Trophoblast cell (in vitro differentiated cells and primary cell): Measurements from ENCODE around the gene SLU7.

Experiments used
- DNase-seq, 2 donors: peaks; one replicate each; pipeline ENCODE4 v3.0.0-alpha.2; 2016
- H2AFZ ChIP-seq: 2 replicates; pipeline ENCODE4 v1.6.1; 2013; ENCODE audit warnings: low read length, moderate library complexity, mild to moderate bottlenecking; ENCODE audit not compliant: insufficient read depth, poor library complexity
- H2AK5ac ChIP-seq: 2 replicates; pipeline ENCODE4 v1.6.1; 2013; ENCODE audit warnings: mild to moderate bottlenecking, low read length
- H2BK120ac ChIP-seq: 2 replicates; pipeline ENCODE4 v1.6.1; 2013; ENCODE audit warnings: low read length, mild to moderate bottlenecking, moderate library complexity; ENCODE audit not compliant: insufficient read depth, poor library complexity
- H2BK12ac ChIP-seq: 2 replicates; pipeline ENCODE4 v1.6.1; 2013; ENCODE audit warnings: mild to moderate bottlenecking, low read length, moderate library complexity
- H2BK5ac ChIP-seq: 2 replicates; pipeline ENCODE4 v1.6.1; 2013; ENCODE audit warnings: low read length, low read depth, moderate library complexity, mild to moderate bottlenecking; ENCODE audit not compliant: poor library complexity
- H3K14ac ChIP-seq: 2 replicates; pipeline ENCODE4 v1.6.1; 2013; ENCODE audit warnings: mild to moderate bottlenecking, low read length
- H3K18ac ChIP-seq: 2 replicates; pipeline ENCODE4 v1.6.1; 2013; ENCODE audit warnings: mild to moderate bottlenecking, low read length
- H3K23ac ChIP-seq: 2 replicates; pipeline ENCODE4 v1.6.1; 2013; ENCODE audit warnings: low read length
- H3K27ac ChIP-seq: 2 replicates; pipeline ENCODE4 v1.5.1; 2013; ENCODE audit warnings: low read depth, mild to moderate bottlenecking, inconsistent platforms, low read length, moderate library complexity
- H3K27me3 ChIP-seq: 2 replicates; pipeline ENCODE4 v1.6.1; 2013; ENCODE audit warnings: inconsistent platforms, mild to moderate bottlenecking, low read length, moderate library complexity; ENCODE audit not compliant: insufficient read depth
- H3K36me3 ChIP-seq, 2 experiments: 1 replicate in 1 of 2; 2 replicates in 1 of 2; pipeline ENCODE4 v1.6.1; 2013; ENCODE audit warnings: low read length in 2 of 2, mild to moderate bottlenecking in 2 of 2, moderate library complexity in 1 of 2; ENCODE audit not compliant: insufficient read depth in 2 of 2, control insufficient read depth in 1 of 2
- H3K4ac ChIP-seq: 2 replicates; pipeline ENCODE4 v1.6.1; 2013; ENCODE audit warnings: low read depth, mild to moderate bottlenecking, low read length, moderate library complexity
- H3K4me1 ChIP-seq, 2 experiments: 1 replicate in 1 of 2; 2 replicates in 1 of 2; pipeline ENCODE4 v1.6.1; 2013; ENCODE audit warnings: low read length in 2 of 2, mild to moderate bottlenecking in 2 of 2, moderate library complexity in 1 of 2; ENCODE audit not compliant: insufficient read depth in 2 of 2, control insufficient read depth in 1 of 2
- H3K4me2 ChIP-seq: 2 replicates; pipeline ENCODE4 v1.6.1; 2013; ENCODE audit warnings: inconsistent platforms, mild to moderate bottlenecking, low read length, moderate library complexity
- H3K4me3 ChIP-seq: 2 replicates; pipeline ENCODE4 v1.5.1; 2013; ENCODE audit warnings: mild to moderate bottlenecking, low read depth, low read length, inconsistent platforms
- H3K79me1 ChIP-seq: one replicate; pipeline ENCODE4 v1.6.1; 2013; ENCODE audit warnings: low read length
- H3K79me2 ChIP-seq: 2 replicates; pipeline ENCODE4 v1.6.1; 2013; ENCODE audit warnings: low read length, mild to moderate bottlenecking; ENCODE audit not compliant: control insufficient read depth, insufficient read depth, poor library complexity
- H3K9ac ChIP-seq: 2 replicates; pipeline ENCODE4 v1.6.1; 2013; ENCODE audit warnings: mild to moderate bottlenecking, low read length
- H3K9me3 ChIP-seq: 2 replicates; pipeline ENCODE4 v1.6.1; 2013; ENCODE audit warnings: low read depth, mild to moderate bottlenecking, control low read depth, inconsistent platforms, low read length; ENCODE audit not compliant: insufficient read depth
- H4K12ac ChIP-seq: 2 replicates; pipeline ENCODE4 v1.6.1; 2013; ENCODE audit warnings: low read depth, mild to moderate bottlenecking, low read length, moderate library complexity
- H4K8ac ChIP-seq: 2 replicates; pipeline ENCODE4 v1.6.1; 2013; ENCODE audit warnings: low read depth, mild to moderate bottlenecking, low read length, moderate library complexity
- H4K91ac ChIP-seq: one replicate; pipeline ENCODE4 v1.6.1; 2013; ENCODE audit warnings: low read depth, mild to moderate bottlenecking, low read length, moderate library complexity
- WGBS: extraction: QIAGEN DNeasy Blood & Tissue Kit; methylation state at CpG from one replicate; pipeline ENCODE4 v1.1.7; 2013; ENCODE audit warnings: missing lambda C conversion rate; ENCODE audit not compliant: insufficient read length, insufficient coverage; ENCODE audit errors: extremely low coverage; 5-methylcytosine and 5-hydroxymethylcytosine counted together

SLU7 gene

DNA sequence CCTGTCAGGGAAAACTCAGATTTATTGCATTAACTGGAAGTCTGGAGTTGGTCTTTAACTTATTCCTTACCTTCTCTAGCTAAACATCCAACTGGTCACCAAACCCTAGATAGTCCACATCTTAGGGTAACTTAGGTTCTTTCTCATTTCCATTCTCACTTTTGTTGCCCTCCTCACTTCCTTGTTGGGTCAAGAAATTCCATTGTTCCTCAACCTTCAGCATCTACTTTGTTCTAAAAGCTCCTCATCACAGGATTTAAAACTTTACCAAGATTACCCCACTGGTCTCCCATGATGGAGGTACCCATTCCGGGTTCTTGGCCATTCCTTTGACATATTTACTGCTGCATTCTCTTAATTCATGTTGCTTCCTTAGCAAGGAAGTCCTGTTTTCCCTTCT is 34.9 kb upstream of the SLU7 start:
- no CpG with 5 or more reads among the region's 1 CpG for WGBS
- H4K12ac ChIP-seq = no peak overlapping the region

DNA sequence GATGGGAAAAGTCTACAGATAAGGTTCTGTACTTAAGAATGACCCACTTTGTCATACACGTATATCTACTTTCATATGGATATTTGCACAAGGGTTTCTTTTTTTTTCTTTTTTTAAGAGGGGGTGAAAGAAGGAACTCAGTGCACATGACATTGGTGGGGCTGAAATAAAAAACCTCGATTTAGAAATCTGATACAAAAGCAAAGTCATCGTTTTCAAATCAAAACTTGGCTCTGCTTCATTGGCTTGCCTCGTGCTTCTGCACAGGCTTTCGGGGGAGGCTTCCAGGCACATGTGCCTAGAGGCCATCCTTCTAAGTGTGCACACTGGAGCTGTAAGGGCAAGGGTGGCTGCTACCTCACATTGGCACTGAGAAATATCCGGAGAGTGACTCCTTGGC is 33.9 kb upstream of the SLU7 start:
- Histone ChIP-seq H3K27ac (no peak overlapping the region), H4K8ac (no peak overlapping the region), H3K4me2 (no peak overlapping the region), H3K23ac (no peak overlapping the region), H3K79me1 (no peaks in the 10 kb centered on the region), H4K12ac (no peak overlapping the region), H3K4me3 (no peak overlapping the region), H2BK5ac (no peak overlapping the region), H3K9me3 (no peaks in the 10 kb centered on the region), H3K36me3 (no peaks in the 10 kb centered on the region), H3K27me3 (no peaks in the 10 kb centered on the region), H3K79me2 (no peaks in the 10 kb centered on the region), H3K9ac (no peak overlapping the region), H2AK5ac (no peak overlapping the region), H3K4me1 (no peaks in the 10 kb centered on the region), H2BK120ac (no peak overlapping the region), H3K14ac (no peak overlapping the region), H3K4ac (no peak overlapping the region), H4K91ac (no peak overlapping the region), H2AFZ (no peak overlapping the region), H3K18ac (no peak overlapping the region), H2BK12ac (no peak overlapping the region)
- WGBS = no CpG with 5 or more reads among the region's 6 CpGs
- no peak for DNase-seq

More for the DNA sequence above, 34.9 kb upstream of the SLU7 start:
- no peaks in the 10 kb centered on the region for H3K79me1 ChIP-seq
- H3K18ac ChIP-seq = no peak overlapping the region
- no peaks in the 10 kb centered on the region for H3K27me3 ChIP-seq
- no peak overlapping the region for H4K91ac ChIP-seq
- H3K4me2 ChIP-seq = no peak overlapping the region
- no peak overlapping the region for H2BK5ac ChIP-seq
- H3K79me2 ChIP-seq = no peaks in the 10 kb centered on the region
- no peak overlapping the region for H3K27ac ChIP-seq
- no peak overlapping the region for H2BK12ac ChIP-seq
- H2AK5ac ChIP-seq = no peak overlapping the region
- H3K36me3 ChIP-seq = no peaks in the 10 kb centered on the region
- H3K9ac ChIP-seq = no peak overlapping the region
- H3K4ac ChIP-seq = no peak overlapping the region
- no peaks in the 10 kb centered on the region for H3K9me3 ChIP-seq
- no peak for DNase-seq
- H3K4me3 ChIP-seq = no peak overlapping the region
- H4K8ac ChIP-seq = no peak overlapping the region
- no peak overlapping the region for H3K14ac ChIP-seq
- H3K23ac ChIP-seq = no peak overlapping the region
- H2AFZ ChIP-seq = no peak overlapping the region
- no peak overlapping the region for H2BK120ac ChIP-seq
- H3K4me1 ChIP-seq = no peaks in the 10 kb centered on the region

DNA sequence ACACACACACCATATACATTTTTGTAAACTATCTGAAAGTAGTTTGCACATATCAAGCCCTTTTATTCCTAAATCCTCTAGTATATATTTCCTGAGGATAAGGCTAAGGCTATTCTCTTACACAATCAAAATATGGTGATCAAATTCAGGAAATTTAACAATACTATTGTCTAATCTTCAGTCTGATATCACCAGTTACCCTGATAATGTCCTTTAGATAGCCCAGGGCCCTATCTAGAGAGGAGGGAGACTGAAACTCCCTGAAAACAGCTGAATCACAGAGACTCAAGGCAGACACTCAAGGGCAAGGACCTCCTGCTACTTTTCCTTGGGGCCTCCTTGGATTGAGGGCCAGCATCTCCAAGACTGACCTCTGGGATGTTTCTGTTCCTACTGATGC is 33.2 kb upstream of the SLU7 start:
- H3K14ac ChIP-seq = no peak overlapping the region
- DNase-seq = no peak
- H3K23ac ChIP-seq = no peak overlapping the region
- no peaks in the 10 kb centered on the region for H3K4me1 ChIP-seq
- H3K18ac ChIP-seq = no peak overlapping the region
- H3K79me1 ChIP-seq = no peaks in the 10 kb centered on the region
- no peak overlapping the region for H3K4me3 ChIP-seq
- H4K12ac ChIP-seq = no peak overlapping the region
- no peak overlapping the region for H3K4ac ChIP-seq
- no peaks in the 10 kb centered on the region for H3K79me2 ChIP-seq
- no peak overlapping the region for H2AFZ ChIP-seq
- no peak overlapping the region for H4K91ac ChIP-seq
- no peak overlapping the region for H2BK5ac ChIP-seq
- no peak overlapping the region for H4K8ac ChIP-seq
- no peaks in the 10 kb centered on the region for H3K27me3 ChIP-seq
- no peaks in the 10 kb centered on the region for H3K9me3 ChIP-seq
- no peaks in the 10 kb centered on the region for H3K36me3 ChIP-seq
- no peak overlapping the region for H2BK12ac ChIP-seq
- H3K4me2 ChIP-seq = no peak overlapping the region
- H3K27ac ChIP-seq = no peak overlapping the region
- no peak overlapping the region for H2BK120ac ChIP-seq
- no peak overlapping the region for H2AK5ac ChIP-seq
- no peak overlapping the region for H3K9ac ChIP-seq

DNA sequence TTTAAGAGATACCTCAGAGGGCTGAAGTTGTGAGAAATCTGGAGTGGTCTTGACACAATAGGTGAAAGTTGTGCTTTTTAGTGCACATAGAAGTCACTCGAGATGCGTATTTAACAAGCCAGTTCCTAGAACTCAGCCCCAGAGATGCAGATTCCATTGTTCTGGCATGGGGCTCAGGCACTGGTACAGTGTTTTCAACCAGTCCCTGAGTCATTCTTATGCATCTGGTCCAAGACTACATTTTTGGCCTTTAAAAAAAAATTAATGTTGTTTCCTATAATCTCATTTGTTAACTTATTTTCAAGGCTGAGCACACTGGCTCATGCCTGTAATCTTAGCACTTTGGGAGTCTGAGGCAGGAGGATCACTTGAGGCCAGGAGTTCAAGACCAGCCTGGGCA is 32.4 kb upstream of the SLU7 start:
- H2BK5ac ChIP-seq = no peak overlapping the region
- no peaks in the 10 kb centered on the region for H3K27me3 ChIP-seq
- no peak for DNase-seq
- H3K4ac ChIP-seq = no peak overlapping the region
- H3K23ac ChIP-seq = no peak overlapping the region
- no peak overlapping the region for H4K12ac ChIP-seq
- no peak overlapping the region for H3K4me2 ChIP-seq
- no peak overlapping the region for H3K18ac ChIP-seq
- WGBS = no CpG with 5 or more reads among the region's 2 CpGs
- no peak overlapping the region for H2AFZ ChIP-seq
- no peak overlapping the region for H3K27ac ChIP-seq
- no peaks in the 10 kb centered on the region for H3K79me2 ChIP-seq
- H3K9me3 ChIP-seq = no peaks in the 10 kb centered on the region
- H3K79me1 ChIP-seq = no peaks in the 10 kb centered on the region
- H4K8ac ChIP-seq = no peak overlapping the region
- H2BK12ac ChIP-seq = no peak overlapping the region
- no peaks in the 10 kb centered on the region for H3K36me3 ChIP-seq
- H3K4me1 ChIP-seq = no peaks in the 10 kb centered on the region
- no peak overlapping the region for H3K14ac ChIP-seq
- H3K9ac ChIP-seq = no peak overlapping the region
- H2BK120ac ChIP-seq = no peak overlapping the region
- H2AK5ac ChIP-seq = no peak overlapping the region
- H3K4me3 ChIP-seq = no peak overlapping the region
- H4K91ac ChIP-seq = no peak overlapping the region
